NOMO-1 treated with dmso at 0.1 percent for 144 hours (cell line): ENCODE data around the gene B4GAT1.
"Not testable (repeated sequence)": the region's sequence is repeated elsewhere in the genome, so short reads cannot be mapped to it uniquely, and the experiment has no call there.

Experiments used
- DNase-seq: peaks from one replicate; lab custom pipeline; 2025; ENCODE audit not compliant: unreplicated experiment; lab: John Stamatoyannopoulos, UW

The B4GAT1 gene

DNA sequence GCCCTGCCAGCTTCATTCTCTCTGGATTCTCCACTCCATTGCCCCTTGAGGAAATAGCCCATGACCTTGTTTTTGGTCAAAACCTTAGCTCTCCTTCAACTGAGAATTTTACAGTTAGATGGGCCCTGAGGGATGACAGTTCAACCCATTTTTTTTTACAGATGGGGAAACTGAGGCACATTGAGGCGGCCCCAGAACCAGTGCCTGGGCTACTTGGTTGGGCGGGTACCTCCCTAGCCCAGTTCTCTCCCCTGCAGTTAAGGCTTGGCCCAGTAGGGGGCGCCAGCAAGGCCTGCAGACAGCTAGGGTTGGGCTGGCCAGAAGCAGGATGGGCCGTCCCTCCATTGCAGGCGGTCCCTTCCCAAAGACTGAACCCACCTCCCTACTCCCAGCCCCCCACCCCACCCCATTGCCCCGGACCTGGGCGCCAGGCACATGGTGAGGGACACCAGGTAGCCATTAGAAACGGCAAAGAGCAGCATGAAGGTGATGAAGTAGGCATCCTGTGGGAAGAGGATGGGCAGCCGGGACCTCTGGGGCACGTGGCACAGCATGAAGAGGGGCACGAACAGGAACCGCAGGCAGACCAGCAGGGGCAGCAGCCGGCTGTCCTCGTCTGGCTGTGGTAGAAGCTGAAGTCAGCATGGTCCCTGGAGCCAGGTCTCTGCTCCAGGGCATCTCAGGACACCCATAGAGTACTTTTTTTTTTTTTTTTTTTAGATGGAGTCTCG, 16.5 kb upstream of the B4GAT1 start:
- no peak for DNase-seq

DNA sequence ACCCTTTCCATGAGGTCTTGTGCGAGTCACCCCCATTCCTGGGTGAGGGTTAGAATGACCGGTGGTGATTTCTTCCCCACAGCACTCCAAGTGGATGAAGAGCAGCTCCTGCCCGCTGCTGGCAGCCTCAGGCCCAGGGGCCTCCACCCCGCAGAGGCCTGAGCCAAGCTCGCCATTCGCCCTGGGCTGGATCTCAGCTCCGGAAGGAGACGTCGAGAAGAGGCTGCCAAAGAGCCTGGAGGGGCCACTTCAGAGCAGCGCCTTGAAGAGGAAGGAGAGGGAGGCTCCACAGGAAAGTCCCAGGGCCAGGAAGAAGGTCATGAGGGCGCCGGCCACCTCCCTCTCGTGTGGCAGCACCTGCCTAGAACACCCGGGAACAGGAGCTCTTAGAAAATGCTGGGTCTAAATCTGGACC, 15.8 kb upstream of the B4GAT1 start:
- no peak for DNase-seq

DNA sequence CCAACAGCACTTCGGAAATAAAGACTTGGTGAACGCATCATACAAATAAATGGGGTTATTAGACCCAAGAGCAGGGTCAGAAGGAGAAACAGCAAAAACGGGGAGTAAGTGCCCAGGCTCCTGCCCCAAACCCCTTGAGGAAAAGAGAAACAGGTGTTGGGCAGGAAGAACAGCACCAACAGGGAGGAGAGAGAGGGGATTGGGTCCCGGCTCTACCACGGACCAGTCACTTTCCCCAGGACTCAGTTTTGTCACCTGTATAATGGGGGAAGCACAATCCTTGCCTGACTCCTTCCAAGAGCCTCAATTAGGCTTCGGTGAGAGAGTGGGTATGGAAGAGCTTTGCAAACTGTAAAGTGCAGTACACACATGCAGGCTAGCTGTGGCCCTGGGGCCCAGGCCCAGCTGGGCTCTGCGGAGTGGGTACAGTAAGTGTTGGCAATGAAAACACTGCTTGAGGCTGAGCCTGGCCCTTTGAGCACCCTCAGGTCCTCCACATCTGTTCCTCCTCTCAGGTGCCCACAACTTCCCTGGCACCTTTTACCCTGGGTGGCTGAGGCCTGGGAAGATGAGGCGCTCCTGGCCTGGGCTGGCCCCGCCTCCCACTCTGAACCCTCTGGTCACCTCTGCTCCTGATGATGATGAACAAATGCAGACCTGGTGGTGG, 15.2 kb upstream of the B4GAT1 start:
- no peak for DNase-seq

DNA sequence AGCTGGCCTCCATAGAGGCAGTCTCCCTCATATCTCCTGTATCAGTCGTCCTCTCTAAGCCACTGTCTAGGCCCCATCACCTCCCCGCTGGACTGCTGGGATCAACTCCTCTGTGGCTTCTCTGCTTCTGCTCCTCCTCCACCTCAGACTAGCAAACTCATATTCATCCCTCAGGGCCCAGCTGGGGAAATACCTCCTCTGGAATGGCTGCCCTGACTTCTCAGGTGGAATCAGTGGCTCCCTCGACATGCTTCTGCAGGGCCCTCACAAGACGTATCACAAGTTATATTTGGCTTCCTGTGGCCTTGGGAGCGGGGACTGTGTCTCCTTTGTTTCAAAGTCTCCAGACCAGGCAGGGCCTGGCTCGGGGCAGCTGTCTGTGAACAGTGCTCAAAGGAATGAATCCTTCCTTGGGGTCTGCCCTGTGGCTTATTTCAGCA, 14.1 kb upstream of the B4GAT1 start:
- DNase-seq, result no peak

DNA sequence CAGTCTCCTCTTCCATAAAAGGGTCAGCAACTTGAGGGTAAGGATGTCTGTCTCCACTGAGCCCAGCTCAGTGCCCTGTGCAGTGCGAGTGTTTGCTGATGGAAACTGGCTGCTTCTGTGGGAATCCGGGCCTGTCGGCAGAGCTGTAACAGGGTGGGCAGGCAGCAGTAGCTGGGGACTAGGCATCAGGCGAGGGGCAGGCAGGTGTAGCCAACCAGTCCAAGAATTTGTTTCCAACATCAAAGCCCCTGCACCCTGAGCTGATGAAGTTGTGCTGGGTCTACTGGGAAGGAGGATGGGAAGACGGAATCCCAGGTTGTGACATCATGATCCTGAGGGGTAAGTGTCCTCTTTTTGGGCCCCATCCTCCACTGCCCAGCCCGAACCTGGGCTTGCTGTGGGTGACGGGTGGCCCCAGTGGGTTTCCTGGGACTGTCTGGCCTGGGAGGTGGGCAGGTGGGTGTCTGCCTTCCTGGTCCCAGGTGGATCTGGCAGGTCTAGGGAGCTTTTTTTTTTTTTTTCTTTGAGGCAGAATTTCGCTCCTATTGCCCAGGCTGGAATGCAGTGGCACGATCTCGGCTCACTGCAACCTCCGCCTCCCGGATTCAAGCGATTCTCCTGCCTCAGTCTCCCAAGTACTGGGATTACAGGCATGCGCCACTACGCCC, 13.1 kb upstream of the B4GAT1 start:
- no peak for DNase-seq

DNA sequence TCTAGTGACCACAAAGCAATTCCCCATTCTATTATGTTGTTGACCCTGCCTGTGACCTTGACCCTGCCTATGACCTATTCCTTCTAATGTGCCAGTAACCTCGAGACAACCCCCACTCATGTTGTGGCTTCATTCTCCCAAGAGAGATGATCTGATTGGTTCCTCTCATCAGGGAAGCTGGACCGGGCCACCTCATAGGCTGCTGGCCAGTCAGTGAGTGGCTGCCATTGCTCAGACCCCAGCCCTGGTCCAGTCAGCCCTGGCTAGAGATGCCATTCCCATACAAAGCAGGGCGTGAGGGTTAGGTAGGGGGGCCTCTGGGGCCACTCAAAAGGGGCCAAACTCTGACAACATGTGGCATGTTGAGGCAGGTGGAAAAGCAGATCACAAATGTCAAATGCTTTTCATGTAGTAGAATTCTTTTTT, 12.2 kb upstream of the B4GAT1 start:
- no peak for DNase-seq

DNA sequence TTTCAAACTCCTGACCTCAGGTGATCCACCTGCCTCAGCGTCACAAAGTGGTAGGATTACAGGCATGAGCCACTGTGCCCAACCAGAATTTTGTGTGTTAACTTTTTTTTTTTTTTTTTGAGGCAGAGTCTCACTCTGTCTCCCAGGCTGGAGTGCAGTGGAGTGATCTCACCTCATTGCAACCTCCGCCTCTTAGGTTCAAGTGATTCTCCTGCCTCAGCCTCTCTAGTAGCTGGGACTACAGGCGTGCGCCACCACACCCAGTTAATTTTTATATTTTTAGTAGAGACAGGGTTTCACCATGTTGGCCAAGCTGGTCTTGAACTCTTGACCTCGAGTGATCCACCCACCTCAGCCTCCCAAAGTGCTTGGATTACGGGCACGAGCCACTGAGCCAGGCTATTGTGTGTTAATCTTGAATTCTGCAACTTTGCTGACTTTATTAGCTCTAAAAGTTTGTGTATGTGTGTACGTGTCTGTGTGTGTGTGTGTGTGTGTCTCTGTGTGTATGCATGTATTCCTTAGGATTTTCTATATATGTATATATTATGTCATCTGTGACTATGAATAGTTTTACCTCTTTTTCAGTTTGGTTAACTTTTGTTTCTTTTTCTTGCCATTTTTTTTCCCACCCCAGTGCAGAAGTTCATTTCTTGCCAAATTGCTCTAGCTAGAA, 3.3 kb upstream of the B4GAT1 start:
- not testable (repeated sequence) for DNase-seq

DNA sequence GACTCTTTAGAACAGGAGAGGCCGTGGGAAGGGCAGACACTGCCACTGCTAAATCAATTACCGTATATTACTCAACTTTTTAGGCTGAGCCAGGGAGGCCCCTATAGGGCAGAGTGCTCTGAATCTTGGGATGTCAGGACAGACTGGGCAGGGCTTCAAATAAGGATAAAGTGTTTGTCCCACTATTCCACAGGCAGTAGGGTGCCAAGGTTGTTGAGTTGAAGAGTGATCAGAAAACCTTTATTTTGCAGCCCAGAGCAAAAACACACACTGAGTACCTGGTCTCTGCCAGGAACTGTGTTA, 1.6 kb upstream of the B4GAT1 start:
- DNase-seq, result no peak

DNA sequence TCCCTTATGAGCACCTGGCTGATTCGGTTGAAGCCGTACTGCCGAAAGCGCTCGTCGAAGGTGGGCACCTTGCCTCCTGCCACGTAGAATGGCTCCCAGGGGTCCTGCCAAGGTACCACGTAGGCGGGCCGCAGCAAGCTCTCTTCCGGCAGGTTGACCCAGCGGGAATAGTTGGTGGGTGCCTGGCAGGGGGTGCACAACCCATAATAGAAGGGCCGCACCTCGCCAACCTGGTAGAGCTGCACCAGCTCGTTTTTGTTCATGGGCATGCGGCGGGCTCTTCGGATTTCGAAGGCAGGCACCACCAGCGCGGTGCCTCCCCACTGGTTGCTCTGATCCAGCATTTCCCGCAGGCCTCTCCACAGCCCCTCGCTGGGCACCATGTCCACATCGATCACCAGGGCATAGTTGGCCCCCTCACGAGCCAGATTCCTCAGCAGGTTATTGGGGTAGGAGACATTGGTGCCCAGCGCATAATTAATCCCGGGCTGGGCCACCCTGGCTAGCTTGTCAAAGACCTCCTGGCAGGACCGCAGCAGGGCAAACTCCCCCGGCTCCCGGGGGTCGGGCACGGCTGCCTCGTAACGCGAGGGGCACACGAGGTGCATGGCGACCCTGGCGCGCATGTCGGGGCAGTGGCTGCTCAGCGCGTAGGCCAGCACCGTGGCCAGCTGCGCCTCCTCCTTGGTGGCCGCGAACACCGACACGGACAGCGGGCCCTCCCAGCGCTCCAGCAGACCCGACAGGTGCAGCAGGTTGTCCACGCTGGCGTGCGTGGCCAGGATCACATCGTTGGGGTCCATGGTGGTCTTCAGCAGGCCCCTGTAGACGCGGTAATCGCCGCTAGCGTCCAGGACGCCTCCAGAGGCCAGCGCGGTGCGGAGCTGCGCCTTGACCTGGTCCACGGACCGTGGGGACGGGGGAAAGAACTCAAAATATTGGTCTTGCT, 679 bp downstream of the B4GAT1 start:
- DNase-seq, result no peak

DNA sequence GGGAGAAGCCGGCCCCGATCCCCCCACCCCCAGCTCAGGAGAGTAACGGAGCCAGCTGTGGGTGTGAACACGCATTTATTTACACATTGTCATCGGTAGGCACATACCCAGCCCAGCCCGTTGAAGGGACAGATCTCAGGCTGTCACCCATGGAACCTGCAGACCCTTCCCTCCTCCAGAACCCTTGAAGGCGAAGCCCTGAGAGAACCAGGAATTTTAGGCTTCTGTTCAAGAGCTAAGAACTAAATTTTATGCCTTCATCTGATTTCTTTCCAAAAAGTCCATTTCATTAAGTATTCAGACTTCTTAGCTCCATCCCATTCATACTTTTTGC, 2.1 kb downstream of the B4GAT1 start:
- no peak for DNase-seq

DNA sequence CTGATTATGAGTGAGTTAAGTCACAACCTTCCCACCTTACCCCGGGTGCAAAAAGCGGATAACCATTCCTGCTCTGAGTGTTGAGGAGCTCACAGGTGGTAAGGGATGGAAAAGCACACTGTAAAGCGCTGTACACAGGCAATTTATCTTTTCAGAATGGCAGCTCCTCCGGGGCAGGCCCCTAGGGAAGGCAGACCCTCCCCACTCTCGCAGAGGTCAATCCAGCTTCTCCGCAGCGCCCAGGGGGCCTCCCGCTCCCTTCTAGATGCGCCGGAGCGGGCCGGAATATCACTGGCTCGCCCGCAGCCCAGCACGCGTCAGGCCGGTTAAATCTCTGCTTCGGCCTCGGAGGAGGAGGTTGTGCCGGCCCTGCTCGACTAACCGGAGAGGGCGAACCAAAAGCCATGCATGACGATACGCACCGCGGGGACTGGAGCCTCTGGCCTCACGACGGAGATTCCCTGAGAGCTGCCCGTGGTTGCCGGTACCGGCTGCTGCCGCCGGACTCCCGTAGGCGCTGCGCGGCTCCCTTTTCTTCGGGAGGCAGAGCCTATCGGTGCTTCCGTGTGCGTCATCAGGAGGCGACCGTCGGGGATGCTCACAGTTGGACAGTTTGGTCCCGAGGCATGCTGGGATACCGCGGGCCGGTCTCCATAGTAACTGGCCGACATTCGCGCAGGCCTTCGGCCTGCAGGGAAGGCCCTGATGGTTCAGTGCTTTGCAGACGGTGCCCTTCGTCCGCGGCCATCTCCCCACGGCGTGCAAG, 2.7 kb downstream of the B4GAT1 start, which contains the start of gene BRMS1:
Gene BRMS1, minus strand, starts transcription at position 555 of the 766 bp plus-strand sequence. CDS start 2,870 bp downstream, outside the sequence.
- peak; percentile 85 for DNase-seq

DNA sequence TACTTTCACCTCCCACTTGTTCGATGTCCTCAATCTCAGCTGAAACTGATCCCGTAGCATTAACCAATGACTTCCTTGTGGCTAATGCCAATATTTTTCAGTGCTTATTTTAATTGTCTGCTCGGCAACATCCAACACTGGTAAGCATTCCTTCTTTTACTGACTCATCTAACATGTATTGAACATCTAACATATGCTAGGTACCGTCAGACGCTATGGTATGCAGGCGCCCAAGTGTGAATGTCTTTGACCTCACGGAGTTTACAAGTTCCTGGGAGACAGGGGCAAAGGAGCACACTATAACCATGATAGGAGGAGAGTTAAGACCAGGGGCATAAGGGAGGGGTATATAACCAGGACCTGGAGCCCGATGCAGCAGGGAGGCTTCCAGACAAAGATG, 4.3 kb downstream of the B4GAT1 start:
- no peak for DNase-seq

DNA sequence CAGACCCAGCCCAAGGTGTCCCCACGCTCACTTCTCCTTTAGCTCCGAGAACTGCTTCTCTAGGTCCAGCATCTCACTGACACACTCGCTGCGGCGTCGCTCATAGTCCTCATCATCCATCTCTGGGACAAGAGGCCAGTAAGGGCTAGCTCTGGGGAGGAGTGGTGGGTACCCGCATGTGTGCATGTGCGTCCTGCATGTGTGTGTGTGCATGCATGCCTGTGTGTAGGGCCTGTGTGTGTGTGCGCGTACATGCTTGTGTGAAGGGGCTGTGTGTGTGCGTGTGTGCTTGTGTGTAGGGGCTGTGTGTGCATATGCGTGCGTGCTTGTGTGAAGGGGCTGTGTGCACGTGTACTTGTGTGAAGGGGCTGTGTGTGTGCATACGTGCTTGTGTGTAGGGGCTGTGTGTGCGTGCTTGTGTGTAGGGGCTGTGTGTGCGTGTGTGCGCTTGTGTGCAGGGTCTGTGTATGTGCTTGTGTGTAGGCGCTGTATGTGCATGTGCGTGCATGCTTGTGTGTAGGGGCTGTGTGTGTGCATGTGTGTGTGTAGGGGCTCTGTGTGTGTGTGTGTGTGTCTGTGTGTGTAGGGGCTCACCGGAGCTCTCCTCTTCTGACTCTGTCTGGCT, 5.8 kb downstream of the B4GAT1 start:
- DNase-seq, result no peak

DNA sequence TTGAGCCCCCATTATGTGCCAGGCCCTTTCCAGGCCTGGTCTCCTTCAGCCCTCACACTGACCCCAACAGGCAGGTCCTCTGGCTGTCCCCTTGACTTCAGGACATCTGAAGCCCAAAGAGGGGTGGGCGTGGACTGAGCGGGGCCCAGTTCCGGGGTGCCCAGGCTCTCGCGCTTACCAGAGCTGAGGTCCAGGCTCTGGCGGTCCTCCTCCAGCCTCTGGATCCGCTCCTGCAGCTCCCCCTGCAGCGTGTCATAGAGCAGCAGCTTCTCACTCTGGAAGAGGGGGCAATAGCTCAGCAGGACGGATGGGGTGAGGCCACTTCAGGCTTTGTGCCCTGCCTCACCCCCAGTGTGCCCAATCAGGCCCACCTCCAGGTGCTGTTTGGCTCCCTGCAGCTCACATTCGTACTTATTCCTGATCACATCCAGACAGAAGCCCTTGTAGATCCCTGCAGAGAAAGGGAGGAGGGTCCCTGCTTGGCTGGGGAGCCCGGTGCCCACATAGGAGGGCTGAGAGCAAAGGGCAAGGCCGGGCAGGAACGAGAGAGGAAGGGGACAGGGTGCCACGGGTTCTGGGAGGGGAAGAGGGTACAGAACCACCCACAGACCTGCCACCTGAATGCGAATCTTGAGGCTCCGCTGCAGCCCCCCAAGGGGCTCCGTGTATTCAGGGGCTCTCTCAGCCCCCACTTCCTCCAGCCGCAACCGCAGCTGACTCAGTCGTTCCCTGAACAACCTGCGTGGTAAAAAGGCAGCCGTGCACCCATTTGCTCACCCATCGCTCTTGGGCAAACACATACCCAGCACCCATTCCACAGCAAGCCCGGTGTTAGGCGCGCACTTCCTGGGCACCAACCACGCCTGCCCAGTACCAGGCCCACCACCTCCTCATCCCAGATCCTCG, 6.6 kb downstream of the B4GAT1 start:
- no peak for DNase-seq

DNA sequence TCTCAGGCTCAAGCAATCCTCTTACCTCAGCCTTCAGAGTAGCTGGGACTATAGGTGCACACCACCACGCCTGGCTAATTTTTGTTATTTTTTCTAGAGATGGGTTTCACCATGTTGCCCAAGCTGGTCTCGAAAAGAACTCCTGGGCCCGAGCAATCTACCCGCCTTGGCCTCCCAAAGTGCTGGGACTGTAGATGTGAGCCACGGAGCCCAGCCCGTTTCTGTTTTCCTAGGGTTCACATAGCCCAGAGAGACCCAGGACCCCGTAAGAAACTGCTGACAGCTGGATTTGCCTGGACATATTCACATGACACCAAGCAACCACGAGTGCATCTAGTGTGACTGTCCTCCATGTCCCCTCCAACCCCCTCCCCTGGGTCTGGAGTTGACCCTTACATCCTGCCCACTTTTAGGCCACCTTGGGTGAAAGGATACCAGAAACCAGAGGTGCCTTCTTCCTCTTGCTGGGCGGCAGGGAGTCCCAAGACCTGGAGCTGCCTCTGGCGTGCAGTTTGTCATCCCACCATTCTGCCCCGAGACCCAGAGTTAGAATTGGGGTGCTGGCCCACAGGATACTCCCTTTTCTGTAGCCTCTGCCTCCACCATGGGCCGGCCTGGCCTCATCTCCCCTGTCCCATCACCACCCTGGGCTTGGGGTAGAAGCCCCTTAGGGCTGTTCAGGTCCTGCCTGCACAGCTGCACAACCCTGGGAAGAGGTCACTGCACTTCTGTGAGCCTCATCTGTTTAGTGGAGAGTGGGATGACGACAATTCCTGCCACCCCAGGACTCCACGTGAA, 7.5 kb downstream of the B4GAT1 start:
- DNase-seq, result no peak

DNA sequence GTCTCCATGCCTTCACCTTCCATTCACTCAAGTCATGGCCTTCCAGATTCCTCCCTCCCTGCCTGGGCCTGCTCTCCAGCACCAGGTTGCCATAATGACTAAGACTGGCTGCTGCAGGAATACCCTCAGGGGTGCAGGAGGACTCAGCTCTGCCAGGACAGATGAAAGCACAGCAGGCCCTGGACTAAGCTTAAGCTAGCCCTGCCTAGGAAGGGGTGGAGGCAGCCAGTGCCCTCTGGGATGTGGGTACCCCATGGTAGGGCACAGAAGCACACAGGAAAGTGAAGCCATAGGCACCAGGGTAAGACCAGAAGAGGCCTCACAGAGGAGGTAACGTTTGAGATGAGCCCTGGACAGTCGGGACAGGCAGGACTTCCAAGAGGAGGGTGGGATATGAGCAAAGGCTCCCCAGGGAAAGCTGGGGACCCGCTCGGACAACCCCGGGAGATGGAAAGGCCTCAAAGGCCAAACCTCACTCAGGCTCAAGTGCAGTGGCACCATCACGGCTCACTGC, 8.2 kb downstream of the B4GAT1 start:
- no peak for DNase-seq
